Pons (tissue), 1 donor: ENCODE results near the gene QDPR.
"Not testable (repeated sequence)": the region's sequence is repeated elsewhere in the genome, so short reads cannot be mapped to it uniquely, and the experiment has no call there.

Experiments
- DNase-seq: peaks from one replicate; pipeline ENCODE4 v3.0.0-alpha.2; 2016; ENCODE audit warnings: low spot score

Gene QDPR

DNA sequence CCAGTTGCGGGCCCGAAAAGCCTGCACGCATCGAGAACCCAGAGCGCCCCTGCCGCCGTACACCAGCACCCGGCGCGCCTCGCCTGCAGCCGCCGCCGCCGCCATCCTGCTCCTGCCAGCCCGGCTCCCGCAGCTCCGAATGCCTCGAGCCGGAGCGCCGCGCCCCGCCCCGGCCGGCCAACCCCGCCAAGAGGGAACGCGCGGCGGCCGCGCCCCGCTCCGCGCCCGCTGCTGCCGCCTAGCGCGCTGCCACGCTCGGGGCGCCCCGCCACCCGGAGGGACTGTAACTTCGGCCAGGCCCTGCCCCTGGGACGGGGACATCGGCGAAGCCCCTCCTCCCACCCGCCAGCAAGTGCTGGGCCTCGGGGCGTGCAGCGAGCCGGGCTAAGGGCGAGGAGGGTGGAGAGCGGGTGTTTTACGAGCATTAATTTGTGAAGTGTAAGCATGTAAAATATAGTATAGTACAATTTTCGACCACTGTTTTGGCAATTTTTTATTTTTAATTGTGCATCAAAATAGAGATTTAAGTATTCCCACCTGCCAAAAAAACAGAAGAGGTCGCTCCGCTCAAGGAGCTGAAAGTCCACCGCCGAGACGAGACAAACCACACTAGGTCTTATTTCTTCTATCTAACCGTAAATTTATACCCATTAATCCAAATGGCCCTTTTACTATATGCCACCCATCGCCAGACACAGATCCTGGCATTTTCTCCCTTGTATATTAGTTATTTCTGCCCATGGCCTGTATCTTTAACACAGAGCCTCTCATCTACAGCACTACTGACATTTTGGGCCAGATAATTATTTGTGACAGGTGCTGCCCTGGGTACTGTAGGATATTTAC is at the start of gene QDPR:
QDPR (minus strand) TSS at position 141 of the 846 bp plus-strand sequence; CDS start at position 105, 36 bp downstream.
- peak; percentile 89 for DNase-seq

DNA sequence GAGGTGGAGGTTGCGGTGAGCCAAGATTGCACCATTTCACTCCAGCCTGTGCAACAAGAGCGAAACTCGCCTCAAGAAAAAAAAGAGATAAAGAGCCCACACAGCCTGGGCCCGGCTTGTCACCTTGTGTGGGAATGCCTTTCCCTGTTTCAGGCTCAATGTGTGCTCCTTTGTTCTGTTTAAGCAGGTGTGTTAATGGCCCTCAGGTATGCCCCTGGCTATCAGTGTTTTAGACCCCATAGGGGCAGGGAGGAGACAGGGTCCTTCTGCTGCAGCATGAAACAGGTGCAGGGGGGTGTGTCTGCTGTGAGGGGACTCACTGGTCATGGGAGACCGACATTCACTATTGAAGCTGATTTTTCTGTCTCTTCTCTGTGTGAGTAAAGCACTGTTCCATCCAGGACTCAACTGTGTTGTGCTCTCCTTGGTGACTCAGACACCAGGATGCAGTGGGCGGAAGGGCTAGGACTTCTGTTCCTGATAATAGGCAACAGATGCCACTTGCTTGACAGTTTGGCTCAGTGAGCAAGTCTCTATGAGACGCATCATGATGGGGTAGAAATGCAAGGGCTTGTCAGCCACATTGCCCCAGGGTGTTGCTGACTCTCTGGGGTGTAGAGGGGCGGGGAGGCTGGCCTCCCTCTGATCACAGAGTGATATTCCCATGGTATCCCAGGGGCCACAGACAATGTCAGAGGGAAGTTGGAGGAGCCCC is 49.5 kb upstream of the QDPR start:
- no peak for DNase-seq

DNA sequence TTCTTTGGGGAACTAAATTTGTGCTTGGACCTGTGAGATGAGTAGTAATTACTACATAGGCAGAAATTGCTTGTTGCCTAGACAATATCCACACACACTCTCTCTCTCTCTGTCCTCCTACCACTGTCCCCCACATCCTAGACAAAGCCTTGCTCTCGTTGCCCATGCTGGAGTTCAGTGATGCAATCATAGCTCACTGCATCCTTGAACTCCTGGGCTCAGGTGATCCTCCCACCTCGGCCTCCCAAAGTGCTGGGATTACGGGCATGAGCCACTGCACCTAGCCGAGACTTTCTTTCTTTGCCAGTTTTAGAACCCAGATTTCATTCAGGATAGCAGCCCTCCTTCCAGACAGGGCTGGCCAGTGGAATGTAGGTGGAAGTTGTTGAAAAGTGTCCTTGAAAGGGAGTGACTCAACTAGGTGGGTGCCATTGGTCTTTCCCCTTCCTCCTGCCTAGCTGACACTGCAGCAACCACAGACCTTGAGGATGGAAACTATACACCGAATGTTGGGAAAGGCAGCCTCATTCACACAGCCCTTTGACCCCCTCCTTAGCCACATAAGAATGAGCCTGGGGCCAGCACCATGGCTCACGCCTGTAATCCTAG is 48.3 kb upstream of the QDPR start:
- DNase-seq: no peak

DNA sequence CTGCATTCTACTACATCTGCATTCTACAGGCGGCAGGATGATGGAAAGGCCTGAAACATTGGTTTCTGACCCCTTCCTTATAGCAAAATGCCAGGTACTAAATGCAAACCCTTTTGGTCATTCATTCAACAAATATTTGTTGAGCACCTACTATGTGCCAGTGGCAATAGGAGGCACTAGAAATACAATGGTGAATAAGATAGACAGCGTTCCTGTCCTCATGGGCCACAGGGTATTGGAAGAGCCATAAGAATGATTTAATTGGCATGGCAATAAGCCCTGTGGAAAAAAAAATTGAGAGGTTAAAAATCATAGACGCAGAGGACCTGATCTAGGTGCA is 47.8 kb upstream of the QDPR start:
- no peak for DNase-seq

DNA sequence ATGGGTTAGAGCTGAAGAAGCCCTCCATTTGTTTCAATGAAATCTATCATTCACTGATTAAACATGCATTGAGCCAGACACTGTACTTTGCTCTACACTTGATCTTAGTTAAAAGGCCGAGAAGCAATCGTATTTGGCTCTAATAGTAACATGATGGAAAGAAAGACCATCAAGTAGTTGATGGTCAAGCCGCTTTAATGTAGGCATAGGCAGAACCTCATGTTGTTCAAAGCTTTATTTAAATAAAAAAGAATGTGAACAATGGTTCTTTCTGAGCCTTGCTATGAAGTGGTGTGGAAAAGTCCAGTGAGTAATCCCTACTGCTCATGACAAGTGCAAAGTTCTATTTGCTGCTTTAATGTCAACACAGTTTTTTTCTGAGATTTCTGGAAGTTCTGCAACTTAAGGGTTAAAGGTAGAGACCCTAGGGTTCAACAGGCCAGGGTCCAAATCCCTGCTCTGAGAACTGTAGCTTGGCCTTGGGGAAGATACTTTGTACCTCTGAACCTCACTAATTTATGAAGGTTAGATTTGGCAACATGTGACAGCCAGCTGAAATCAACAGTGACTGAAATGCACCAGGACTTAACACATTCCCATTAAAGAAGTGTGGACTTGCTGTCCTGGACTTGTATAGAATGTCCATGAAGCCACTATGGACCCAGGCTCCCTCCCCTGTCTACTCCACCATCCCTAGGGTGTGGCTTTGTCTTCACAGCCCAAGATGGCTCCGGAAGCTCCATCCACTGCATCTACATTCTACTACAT is 47.2 kb upstream of the QDPR start:
- DNase-seq: no peak

DNA sequence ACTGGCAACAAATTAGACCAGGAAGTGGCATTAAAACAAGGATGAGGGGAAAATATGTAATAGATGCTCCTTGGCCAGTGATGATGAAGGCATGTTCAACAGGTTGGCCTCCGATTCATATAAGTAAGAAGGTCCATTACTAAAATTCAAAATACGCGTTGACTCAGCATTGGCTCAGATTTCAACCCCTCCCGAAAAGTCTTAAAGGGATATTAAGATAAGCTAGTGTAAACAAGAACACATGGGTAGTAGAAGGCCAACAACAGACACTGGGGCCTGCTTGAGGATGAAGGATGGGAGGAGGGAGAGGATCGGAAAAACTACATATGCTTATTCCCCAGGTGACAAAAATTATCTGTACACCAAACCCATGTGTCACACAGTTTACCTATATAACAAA is 46.0 kb upstream of the QDPR start:
- no peak for DNase-seq

DNA sequence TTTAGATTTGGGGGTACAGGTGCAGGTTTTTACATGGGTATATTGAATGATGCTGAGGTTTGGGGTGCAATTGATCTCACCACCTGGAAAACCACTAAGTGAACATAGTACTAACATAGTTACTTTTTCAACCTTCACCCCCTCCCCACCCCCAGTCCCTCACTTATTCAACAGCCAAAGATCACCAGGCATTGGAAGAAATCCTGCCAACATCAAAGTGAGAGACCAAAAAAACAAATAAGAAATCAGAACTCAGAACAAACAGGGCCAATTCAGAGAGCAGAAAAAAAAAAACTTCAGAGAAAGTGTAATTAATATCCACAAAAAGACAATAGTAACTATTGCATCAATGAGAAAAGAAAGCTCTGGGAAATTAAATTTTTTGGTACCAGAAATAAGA is 44.6 kb upstream of the QDPR start:
- DNase-seq: no peak

DNA sequence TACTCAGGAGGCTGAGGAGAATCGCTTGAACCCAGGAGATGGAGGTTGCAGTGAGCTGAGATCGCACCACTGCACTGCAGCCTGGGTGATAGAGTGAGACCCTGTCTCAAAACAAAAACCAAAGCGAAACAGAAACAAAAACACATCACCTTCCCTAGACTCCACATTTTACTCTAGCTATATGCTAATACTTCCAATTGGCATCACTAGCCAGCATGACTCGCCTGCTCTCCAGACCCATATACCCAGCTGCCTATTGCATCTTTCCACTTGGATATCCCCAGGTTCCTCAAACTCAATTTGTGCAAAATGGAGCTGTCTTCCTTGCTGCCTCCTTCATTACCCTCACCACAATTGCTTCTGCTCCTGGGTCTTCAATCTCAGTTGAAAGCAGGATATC is 42.7 kb upstream of the QDPR start:
- no peak for DNase-seq

DNA sequence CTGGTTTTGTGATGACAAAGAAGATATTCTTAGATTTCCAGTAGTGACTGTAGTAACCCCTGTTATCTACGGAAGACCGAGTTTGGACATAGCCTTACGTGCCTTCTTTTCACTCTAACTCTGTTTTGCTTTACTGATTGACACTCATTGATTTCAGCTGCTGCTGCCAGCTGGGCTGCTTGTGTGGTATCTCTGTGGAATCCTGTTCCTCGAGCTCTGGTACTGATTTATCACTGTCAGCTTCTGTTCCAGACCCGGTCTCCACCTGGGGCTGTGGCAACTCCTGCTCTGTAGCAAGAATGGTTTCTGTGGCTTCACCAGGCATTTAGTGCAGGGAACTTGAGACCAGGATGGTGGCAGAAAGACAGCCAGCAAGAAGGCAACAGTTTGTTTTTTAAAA is 40.5 kb upstream of the QDPR start:
- no peak for DNase-seq

DNA sequence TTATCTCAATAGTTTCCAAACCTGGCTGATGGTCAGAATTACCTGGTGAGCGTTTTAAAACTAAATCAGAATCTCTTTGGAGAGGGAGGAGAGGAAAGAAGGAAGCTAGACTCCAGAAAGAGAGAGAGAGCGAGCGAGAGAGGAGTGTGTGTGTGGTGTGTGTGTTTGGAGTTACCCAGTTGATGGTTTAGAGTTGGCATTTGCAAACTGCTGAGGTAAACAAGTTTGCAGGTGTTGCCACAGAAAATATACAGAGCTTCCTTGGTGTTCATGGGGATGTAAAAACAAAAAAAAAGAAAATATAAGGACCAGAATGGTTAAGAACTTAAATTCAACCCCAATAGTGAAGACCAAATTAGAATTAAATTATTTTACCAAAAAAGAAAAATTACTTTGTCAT is 38.7 kb upstream of the QDPR start:
- DNase-seq: no peak

DNA sequence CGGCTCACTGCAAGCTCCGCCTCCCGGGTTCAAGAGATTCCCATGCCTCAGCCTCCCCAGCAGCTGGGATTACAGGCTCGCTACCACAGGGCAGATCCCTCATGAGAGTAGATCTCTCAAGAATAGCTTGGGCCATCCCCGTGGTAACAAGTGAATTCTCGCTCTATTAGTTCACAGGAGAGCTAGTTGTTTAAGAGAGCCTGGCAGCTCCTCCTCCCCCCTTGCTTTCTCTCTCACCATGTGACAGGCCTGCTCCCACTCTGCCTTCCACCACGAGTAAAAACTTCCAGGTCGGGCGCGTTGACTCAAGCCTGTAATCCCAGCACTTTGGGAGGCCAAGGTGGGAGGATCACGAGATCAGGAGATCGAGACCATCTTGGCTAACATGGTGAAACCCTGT is 34.8 kb upstream of the QDPR start:
- DNase-seq: no peak

DNA sequence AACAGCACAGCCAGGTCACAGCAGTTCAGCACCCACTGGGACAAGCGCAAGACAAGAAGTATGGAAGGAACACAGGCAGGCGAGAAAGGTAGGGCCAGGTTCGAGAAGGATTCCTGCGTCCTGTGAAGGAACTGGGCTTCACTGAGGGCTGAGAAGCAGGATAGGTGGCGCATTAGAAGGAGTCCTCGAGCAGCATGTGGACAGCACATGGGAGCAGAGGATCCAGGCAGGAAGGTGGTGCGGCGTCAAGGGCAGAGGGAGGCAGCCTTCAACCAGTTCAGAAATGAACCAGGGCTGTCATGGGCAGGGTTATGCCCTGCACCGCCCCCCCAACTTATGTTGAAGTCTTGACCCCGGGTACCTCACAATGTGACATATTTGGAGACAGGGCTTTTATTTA is 34.3 kb upstream of the QDPR start:
- DNase-seq: no peak

DNA sequence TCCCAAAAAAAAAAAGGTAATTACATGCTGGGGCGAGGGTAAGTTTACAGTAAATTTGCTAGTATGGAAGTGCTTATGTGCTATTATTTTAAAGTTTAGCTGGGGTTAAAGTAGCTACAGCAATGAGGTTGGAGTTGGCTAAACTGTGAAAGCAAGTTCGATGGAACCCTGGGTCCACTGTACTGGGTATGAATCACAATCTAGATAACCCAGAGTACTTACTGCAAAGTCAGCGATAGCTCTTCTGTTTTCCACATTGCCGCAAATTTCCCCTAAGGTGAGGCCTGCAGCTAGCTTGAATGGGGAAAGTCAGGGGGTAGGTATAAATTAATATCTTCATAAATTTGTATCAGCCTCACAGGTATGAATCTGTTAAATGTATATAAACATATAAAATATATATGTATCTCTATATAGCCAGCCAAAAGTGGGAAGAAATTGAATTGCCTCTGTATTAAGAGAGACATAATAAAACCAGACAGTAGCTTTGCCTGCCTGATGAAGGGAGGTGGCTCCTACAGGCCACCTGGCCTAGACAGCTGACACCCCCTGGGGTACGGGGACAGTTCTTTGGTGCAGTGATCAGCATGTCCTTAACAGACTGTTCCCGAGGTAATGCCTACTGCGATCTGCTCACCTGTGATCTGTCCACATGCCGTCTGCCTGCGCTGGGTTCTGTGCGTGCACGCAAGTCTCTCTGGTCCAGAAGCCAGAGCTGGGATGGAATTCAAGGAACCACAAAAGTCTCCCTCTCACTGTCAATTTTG is 33.7 kb upstream of the QDPR start:
- no peak for DNase-seq

DNA sequence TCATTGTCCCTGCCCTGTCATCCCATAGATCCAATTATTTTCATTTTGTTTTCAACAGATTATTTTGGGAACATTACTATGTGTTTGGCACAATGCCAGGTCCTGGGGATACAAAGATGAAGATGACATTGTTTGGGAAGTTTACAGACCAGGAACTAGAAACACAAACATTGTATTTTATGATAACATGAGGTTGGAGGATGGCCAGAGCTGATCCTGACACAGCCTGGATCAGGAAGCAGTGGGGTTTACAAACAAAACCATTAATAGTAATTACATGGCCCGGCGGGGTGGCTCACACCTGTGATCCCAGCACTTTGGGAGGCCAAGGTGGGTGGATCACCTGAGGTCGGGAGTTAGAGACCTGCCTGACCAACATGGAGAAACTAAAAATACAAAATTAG is 32.9 kb upstream of the QDPR start:
- DNase-seq: peak; percentile 93

DNA sequence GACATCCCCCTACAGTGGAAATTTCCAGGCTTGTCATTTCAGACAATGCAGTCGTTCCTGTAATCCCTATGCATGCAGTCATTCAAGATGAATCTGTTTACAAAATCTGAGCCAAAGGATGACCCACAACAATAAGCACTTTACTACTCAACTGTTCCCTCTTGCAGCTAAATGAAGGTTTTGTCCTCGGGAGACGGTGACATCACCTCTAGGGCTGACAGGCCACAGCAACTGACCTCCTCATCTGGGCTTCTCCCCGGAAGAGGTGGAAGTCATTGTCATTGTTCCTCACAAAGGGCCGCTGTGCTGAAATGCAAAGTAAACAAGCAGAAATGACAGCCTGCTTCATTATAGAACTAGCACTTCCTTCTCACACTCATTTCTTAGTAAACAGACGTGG is 32.3 kb upstream of the QDPR start:
- DNase-seq: peak; percentile 100

DNA sequence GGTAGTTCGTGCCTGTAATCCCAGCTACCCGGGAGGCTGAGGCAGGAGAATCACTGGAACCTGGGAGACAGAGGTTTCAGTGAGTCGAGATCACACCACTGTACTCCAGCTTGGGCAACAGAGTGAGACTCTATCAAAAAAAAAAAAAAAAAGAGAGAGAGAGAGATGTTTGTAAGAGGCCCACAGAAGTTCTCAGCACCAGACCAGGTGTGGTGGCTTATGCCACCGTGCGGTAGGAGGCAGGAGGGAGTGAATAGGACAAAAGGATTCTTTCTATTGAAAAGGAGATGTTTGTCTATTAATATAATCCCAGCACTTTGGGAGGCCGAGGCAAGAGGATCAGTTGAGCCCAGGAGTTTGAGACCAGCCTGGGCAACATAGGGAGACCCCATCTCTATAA is 25.2 kb upstream of the QDPR start:
- DNase-seq: not testable (repeated sequence)

DNA sequence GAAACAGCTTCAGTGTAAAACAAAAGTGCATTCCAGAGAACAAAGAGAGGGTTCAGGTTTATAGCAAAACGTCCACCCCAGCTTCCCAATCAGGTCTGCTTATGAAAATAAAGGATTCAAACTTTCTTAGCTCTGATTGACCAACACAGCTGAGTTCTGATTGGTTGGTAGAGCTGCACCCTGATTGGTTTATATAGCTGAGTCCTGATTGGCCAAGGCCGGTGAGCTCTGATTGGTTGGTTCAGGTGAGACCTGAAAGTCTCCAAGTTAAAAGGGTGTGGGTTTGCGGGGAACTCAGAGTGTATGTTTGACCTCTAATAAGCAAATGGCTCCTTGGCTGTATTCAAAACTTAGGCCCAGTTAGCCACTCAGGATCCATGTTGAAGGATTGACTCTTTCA is 24.0 kb upstream of the QDPR start:
- no peak for DNase-seq

DNA sequence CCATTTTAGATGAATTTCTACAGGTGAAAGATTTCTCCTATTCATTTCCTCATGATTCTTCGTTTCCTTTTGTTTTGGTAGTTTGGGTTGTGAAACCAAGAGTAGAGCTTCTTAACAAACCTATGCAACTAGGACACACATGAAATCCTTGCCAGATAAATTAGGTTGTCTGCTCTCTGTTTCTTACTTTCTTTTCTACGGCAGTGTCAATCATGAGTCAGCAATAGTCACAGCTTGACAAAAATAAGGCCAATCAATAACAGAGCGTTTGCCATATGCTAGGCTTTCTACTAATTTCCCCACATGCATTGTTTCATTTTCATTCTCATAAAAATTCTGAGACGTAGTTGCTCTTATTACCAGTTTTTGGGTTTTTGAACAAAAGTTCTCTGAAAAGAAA is 23.4 kb upstream of the QDPR start:
- DNase-seq: no peak

DNA sequence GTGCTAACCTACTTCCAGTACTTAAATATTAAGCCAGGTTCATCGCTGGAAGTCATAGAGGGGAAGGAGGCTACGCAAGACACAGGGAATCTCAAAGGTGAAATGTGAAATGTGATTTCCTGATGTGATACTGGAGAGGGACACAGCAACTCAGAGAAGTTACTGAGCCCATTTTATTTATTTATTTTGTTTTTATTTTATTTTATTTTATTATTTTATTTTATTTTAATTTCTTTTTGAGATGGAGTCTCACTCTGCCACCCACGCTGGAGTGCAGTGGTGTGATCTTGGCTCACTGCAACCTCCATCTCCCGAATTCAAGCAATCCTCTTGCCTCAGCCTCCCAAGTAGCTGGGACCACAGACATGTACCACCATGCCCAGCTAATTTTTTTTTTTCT is 22.8 kb upstream of the QDPR start:
- DNase-seq: no peak

DNA sequence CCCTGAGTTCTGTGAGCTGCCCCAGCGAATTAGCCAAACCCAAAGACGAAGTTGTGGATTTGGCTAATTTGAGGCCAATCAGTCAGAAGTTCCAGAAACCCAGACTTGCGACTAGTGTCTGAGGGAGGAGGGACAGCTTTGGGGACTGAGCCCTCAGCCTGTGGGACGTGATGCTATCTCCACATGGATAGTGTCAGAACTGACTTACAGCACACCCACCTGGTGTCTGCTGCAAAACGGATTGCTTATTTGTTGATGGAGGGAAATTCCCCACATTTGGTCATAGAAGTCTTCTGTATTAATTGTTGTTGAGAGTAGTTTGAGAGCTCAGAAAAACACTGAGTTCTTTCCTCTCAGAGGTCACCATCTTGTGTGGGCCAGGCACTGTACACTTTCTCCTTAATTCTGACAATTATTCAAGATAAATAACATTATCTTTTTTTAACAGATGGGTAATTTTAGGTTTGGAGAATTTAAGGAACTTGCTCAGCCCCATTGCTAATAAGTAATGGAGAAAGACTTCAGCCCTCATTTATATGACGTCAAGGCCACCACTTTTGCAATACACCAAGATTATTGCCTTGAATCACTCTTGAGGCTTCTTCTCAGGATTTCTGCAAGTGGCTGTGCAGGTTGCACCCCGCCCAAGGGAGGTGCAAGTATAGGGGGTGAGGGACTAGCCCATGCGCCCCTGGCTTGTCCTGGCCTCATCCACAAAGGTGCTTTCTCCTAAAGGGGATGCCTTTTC is 19.8 kb upstream of the QDPR start:
- DNase-seq: no peak

DNA sequence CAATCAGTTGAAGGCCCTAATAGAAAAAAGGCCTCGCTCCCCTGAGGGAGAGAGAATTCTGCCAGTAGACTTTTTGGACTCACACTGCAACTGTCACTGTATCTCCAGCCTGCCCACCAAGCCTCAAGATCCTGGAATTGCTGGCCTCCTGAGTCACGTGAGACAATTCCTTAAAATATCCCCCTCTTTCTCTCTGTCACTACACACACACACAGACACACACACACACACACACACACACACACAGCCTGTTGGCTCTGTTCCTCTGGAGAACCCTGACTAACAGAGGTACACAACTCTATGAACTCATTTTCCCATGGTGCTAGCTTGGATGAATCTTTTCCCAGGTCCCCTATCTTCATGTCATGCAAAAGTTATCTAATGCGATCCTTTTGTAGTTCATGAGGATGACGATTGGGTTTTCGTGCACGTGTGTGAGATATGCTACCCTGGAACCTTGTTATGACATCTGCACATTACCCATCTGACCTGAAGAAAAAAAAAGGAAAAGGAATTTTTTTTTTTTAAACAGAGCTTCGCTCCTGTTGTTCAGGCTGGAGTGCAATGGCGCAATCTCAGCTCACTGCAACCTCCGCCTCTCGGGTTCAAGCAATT is 16.8 kb upstream of the QDPR start:
- DNase-seq: no peak
